Kidney glomerular epithelial cell (primary cell): ENCODE data around the gene NUDT3.
"Not testable (repeated sequence)": the region's sequence is repeated elsewhere in the genome, so short reads cannot be mapped to it uniquely, and the experiment has no call there.

Source experiments
- DNase-seq: peaks from one replicate; lab custom pipeline; 2025; lab: John Stamatoyannopoulos, UW

NUDT3 gene

DNA sequence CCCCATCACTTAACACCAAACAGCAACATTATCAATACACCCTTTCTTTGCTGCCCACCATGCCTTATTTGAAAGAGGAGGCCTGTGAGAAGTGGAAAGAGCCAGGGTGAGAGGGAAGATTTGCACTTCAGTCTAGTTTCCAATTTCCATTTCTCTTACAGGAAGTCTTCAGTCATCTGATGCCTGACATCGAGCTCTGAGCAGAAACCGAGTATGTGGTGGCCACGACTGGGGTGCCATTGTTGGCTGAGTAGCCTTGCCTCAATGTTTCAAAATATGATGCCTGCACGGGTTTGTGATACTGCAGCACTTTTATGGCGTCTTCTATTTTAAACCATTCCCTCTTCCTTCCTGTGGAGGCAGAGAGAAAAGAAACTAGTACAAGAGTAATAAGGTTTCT is 103.9 kb downstream of the NUDT3 start:
- DNase-seq: no peak

DNA sequence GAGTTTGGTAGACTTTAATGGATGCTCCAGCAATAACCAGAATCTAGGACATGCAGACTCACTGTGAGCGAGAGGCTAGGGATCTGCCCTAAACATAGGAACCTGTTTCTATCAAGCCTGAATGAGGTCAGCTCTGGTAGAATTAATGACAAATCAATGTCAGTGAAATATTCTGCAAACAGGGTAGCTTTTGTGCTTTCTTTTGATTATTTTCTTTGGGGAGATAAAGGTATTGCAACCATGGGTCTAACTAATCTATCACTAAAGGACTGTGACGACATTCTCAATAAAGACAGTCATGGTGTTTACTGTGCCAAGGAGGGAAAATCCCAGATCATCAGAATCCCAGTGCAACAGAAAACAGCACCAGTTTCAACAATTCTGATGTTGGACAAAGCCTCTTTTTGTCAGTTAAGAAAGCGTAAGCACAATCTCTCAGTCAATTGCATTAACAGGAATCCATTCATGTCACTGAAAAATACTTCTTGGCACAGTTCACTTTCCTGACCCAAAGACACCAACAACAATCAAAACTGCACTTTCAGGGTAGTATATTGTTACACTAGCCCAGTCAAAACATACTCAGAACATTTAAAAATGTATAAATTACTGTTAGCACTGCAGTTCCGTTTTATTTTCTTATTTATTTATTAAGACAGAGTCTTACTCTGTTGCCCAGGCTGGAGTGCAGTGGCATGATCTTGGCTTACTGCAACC is 106.9 kb downstream of the NUDT3 start:
- DNase-seq: no peak

DNA sequence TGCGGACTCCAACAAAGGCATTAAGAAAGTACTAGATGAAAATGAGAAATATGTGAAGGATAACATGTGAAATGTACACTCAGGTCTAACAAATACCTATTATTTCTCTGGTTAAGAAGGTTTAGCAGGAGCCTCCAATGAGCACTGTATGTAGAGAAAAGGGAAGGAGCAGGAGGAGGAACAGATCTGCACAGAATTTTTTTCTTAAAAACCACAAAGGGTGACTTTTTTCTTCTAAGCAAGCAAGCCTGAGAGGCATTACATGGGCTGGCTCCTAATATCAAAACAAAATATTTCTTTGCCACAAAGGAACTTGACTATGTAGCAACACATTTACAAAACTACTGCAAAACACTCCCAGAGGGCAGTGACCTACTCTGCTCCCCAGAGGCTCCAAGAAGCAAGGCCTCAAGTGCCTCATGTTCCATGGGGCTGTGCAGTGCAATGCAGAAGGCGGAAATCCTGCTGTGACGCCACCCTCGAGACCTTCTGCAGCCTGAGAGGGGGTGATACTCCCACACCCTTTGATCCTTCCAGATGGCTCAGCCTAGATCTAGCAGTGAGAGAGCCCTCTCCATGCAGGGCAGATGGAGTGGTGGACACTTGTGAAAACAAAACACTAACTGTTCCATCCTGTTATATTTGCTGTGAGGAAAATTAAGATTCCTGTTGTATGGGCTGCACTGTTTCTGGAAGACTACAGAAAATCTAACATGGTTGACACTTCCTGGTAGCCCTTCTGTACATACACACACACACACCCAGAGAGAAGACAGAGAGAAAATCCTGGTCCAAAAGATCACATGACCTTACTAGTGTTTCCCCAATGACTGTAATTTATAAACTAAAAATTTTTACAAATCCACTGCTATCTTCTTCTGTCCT is 107.7 kb downstream of the NUDT3 start:
- no peak for DNase-seq

DNA sequence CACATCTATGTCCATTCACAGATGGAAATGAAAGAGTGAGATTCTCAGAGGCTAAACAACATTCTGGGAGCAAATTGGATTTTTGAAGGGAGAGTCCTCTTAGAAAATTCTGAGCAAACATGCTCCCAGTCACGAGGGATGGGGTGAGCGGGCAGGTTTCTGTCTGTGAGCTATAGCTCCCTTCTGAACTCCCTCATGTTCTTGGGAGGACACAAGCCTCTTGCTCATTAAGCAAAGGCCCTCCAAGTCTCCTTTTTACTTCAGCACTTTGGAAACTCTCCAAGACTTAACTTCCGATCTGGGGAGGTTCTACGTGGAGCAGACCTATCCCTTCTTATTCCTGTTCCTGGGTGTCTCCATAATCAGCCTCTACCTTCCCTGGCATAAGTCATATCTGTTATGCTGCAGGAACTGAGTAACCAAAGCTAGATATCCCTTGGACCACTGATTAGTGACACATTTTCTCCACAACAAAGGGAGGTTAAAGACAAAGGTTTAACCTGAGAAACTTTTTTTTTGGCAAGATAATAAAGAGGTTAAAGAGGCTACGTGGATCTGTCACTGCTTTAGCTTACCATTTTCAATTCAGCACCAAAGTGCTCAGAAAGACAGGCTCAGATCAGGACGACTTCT is 110.7 kb downstream of the NUDT3 start:
- DNase-seq: no peak

DNA sequence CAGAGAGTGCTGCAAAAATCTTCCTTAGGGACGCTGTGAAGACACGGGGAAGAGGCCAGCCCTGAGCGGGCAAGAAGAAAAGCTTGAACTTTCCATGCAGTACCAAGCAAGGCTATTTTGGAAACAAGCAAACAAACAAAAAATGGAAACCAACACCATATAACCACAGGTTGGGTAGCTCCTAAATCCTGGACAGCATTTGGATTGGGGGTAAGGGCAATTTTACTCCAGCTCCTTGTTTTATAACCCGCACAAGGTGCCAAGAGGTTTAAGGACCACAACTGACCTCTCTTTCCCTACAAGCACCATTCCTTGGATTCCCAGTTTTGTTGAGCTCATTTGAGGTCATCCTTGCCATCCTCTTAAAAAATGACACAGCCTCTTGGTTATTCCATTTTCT is 112.3 kb downstream of the NUDT3 start:
- DNase-seq: no peak

DNA sequence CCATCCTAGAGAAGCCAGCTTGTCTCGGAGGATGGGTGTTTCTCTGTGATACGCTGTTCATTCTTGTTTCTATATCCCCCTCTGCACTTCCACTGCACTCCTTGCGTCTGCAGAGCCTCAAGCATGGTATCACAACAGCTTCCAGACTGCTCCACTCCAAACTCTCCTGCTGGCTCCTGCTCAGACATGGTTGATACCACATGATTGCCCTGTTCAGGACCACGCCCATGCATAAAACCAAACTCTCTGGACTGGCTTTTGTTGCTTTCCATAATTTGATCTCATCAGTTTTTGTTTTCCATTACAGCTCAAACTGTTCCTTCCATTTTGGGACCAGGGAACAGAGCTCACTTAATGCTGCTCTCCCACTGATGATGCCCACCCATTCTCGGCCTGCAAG is 113.6 kb downstream of the NUDT3 start:
- DNase-seq: no peak

DNA sequence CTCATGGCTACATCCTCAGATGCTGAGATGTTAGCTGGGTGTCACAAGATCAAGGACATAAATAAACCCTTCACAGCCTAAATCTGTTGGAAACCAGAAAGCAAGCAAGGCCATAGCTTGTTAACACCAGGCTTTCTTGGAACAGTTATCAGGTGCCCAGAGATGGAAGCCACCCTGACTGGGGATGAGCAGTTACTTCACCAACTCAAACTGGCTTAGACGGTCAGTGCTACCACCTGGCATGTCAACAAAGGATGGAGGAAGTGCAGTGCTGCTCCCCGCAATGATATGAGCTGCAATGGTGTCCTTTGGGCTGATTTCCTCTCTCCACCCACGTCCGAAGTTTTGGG is 114.7 kb downstream of the NUDT3 start:
- no peak for DNase-seq

DNA sequence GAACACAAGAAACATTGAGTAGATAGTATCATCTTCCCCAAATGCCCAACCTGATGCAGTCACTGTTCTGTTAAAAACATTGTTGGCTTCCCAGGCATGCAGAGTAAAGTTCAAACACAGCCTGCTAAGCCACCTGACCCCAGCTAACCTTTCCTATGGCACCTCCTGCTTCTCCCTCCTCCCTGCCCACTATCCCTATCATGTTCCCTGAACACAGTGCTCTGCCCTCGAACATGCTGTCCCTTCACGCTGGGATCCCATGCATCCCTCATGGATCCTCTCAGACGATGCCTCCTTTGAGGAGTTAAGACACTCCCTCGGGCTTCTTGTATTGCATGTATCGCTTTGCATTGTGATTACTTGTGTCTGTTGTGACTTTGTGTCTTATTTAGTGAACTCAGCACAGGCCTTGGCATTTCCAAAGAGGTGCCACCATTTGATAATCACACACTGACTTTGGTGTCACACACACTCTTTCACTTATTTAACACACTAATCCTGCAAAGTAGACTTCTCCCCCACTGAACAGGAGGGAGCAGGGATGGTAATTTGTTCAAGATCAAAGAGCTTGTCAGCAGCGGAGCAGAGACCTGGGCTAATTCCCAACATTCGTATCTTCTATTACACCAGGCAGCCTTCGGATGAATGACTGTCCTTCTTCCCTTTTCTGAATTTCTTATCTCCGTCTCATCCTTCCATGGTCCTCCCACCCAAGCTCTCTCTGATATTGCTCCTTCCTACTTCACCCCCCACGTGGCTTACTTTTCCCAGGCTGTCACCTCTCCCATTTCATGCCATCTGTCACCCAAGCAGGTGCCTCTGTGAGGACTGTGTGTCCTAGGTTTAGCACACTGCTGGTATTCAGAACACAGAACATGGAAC is 115.3 kb downstream of the NUDT3 start:
- no peak for DNase-seq

DNA sequence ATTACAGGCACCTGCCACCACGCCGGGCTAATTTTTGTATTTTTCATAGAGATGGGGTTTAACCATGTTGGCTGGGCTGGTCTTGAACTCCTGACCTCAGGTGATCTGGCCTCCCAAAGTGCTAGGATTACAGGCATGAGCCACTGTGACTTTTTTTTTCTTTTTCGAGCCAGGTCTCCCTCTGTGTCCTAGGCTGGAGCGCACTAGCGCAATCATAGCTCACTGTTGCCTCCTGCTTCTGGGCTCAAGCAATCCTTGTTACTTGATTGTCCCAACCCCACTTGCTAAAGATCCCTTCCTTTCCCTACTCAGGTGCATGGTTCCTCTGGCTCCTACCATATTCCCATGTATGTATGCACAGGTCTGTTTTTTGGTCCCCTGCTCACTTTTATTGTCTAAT is 116.3 kb downstream of the NUDT3 start:
- DNase-seq: no peak

DNA sequence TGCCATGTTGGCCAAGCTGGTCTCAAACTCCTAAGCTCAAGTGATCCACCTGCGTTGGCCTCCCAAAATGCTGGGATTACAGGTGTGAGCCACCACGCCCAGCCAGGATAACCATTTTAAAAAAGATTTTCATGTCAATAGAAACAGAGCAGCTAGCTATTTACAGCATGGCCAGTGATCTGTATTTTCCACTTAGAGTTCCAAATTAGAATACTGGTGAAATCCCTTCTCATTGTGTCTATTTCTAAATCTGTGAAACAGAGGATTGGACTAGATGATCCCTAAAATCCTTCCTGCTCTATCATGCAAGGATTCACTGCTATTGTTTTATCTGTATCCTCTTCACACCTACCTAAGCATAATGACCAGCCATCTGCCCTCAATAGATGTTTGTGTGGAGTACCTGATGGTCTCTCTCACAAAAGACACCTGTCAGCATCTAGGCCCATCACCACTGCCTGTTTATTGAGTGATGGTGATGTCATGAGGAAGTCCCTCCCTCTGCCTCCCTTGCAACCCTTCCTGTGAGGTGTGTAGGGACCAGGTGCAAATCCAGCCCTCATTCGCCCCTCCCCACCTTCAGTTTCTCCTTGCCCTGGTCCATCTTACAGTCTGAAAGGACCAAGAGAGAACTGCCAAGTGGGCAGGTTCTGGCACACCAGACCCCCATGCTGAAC is 117.2 kb downstream of the NUDT3 start:
- no peak for DNase-seq

DNA sequence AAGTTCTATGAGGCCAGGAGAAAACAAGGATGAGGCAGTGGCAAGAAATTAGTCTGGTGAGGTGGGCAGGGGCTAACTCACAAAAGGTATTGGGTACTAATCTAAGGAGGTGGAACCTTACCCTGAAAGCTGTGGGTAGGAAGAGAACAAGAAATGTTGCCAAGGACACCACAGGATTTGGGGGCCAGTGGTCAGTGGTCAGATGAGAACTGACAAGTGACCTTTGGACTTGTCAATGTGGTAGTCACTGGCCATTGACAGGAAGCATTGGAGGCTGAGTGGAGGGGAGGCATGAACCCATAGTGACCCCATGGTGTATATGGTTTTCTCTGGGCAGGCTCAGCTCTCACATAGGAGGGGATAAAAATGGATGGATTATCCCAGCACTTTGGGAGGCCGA is 118.3 kb downstream of the NUDT3 start:
- DNase-seq: no peak

DNA sequence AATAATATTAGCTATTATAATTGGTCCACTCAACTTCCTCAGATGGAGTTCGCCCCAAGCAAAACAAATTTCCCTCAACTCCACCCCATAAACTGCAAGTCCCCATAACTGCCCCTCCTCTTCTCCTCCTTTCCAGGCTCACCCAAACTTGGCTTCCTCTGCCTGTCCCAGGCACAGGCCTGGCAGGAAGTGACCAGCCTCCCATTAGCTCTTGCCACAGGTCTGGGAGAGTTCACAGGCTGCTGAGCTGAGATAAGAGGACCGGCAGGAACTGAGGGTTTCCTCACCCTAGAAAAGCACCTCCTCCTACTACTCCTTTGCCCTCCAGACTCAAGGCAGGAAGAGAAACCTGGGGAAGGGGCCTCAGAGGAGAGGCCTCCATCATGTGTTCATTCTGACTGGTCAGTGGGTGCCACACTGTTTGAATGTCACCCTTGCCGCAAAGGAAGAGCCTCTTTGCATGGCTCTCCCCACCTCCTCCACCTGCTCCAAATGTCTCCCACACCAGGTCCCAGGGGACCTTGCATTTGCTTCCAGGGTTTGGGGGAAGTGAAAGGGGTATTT is 119.1 kb downstream of the NUDT3 start:
- DNase-seq: peak; percentile 1

DNA sequence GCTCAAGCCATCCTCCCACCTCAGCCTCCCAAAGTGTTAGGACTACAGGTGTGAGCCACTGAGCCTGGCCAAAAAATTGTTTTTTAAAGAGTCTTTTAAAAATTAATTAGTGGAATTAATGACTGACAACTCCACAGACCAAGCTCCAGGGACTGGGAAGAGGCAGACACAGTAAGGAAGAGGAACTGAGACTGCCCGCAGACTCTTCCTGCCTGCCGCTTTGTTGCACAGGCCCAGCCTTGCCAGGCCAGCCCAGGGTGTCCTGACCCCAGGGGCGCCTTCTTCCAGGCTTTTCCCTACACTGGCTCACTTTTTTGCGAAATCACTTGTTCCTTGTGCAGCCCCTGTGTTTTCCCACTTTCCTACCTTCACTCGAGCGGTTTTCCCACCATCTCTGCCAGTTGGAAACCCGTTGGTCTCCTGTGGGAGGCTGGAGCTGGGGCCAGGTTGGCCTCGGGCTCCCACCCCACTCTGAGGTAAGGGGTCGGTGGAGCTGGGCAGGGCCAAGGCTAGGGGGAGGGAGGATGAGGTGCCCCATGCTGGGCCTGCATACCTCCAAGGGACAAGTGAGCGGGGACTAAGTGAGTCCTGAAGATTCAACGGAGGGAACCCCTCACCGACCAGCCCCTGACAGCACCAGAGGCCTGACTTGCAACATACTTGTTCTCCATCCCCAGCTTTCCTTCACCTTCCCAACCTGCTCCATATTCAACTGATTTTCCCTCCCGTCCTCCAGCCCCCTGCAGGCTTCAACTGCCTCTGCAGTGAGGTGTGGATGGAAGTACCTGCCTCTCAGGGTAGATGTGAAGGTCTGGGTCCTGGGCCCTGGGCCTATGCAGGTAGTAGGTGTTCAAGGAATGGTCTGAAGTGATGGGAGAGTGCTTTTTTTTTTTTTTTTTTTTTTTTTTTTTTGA is 120.2 kb downstream of the NUDT3 start:
- DNase-seq: no peak

DNA sequence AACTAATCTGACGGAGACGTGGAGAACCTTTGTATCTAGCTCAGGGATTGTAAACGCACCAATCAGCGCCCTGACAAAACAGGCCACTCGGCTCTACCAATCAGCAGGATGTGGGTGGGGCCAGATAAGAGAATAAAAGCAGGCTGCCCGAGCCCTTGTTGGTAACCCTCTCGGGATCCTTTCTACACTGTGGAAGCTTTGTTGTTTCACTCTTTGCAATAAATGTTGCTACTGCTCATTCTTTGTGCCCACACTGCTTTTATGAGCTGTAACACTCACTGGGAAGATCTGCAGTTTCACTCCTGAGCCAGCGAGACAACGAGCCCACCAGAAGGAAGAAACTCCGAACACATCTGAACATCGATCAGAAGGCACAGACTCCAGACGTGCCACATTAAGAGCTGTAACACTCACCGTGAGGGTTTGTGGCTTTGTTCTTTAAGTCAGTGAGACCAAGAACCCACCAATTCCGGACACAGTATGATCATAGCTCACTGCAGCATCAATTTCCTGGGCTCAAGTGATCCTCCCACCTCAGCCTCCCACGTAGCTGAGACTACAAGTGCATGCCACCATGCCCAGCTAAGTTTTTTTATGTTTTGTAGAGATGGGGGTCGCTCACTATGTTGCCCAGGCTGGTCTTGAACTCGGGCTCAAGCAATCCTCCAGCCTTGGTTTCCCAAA is 122.7 kb downstream of the NUDT3 start:
- DNase-seq: not testable (repeated sequence)

DNA sequence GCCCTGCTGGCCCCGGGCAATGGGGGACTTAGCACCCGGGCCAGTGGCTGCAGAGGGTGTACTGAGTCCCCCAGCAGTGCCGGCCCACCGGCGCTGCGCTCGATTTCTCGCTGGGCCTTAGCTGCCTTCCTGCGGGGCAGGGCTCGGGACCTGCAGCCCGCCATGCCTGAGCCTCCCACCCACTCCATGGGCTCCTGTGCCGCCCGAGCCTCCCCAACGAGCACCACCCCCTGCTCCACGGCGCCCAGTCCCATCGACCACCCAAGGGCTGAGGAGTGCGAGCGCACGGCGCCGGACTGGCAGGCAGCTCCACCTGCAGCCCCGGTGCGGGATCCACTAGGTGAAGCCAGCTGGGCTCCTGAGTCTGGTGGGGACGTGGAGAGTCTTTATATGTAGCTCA is 123.3 kb downstream of the NUDT3 start:
- not testable (repeated sequence) for DNase-seq

DNA sequence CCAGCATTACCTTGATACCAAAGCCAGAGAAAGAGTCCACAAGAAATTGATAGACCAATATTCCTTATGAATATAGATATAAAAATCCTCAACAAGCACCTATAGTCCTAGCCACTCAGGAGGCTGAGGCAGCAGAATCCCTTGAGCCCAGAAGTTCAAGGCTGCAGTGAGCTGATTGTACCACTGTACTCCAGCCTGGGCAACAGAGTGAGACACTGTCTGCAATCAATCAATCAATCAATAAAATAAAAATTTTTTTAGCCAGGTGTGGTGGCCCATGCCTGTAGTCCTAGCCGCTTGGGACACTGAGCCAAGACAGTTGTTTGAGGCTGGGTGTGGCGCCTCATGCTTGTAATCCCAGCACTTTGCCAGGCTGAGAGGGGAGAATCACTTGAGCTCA is 124.7 kb downstream of the NUDT3 start:
- no peak for DNase-seq

DNA sequence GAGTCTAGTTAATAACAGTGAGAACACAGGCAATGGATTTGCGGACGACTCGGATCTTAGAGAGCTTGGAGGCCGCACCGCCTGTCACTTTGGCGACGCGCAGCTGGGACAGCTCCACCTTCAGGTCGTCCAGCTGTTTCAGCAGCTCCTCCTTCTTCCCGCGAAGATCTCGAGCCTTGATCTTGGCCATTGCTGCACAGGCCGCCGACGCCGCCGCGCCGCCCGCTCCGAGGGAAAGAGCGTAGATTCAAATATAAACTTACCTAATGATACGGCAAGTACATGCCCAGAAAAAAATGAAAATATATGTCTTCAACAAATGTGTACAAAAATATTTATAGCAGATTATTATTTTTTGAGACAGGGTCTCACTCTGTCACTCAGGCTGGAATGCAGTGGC is 129.0 kb downstream of the NUDT3 start:
- not testable (repeated sequence) for DNase-seq

DNA sequence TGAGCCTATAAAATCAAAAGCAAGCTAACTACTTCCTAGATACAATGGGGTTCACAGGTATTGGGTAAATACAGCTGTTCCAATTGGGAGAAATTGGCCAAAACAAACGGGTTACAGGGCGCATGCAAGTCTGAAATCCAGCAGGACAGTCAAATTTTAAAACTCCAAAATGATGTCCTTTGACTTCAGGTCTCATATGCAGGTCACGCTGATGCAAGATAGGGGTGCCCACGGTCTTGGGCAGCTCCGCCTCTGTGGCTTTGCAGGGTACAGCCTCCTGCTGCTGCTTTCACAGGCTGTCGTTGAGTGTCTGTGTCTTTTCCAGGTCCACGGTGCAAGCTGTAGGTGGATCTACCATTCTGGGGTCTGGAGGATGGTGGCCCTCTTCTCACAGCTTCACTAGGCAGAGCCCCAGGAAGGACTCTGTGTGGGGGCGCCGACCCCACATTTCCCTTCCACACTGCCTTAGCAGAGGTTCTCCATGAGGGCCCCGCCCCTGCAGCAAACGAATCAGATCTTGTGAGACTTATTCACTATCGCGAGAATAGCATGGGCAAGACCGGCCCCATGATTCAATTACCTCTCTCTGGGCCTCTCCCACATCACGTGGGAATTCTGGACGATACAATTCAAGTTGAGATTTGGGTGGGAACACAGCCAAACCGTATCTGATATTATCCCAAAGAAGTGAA is 131.7 kb downstream of the NUDT3 start:
- DNase-seq: no peak

DNA sequence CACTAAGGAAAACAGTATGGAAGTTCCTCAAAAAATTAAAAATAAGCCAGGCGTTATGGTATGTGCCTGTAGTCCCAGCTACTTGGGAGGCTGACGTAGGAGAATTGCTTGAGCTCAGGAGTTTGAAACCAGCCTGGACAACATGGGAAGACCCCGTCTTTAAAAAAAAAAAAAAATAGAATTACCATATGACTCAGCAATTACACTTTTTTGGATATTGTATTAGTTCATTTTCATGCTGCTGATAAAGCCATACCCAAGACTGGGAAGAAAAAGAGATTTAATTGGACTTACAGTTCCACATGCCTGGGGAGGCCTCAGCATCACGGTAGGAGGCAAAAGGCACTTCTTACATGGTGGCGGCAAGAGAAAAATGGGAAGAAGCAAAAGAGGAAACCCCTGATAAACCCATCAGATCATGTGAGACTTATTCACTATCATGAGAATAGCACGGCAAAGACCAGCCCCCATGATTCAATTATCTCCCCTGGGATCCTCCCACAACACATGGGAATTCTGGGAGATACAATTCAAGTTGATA is 132.9 kb downstream of the NUDT3 start:
- DNase-seq: no peak
